Prostate gland (tissue), 2 donors: ENCODE measurements around the gene CTCF. TPM values are rescaled to one million over a fixed set of nuclear protein-coding genes. Genes with fewer than 3 reads are reported as not detected.

Experiments
- DNase-seq: peaks from one replicate; pipeline ENCODE4 v3.0.0-alpha.2; 2019; ENCODE audit warnings: low spot score
- H3K27ac ChIP-seq, 2 donors: fragments of 200-600 bp; sonication (generic); 2 replicates each; pipeline ENCODE4 v1.5.1; 2017 to 2019
- H3K27me3 ChIP-seq: fragments of 200-600 bp; sonication (generic); replicated peaks from 2 replicates; pipeline ENCODE4 v1.5.1; 2019; ENCODE audit not compliant: insufficient read depth
- H3K36me3 ChIP-seq, 2 donors: fragments of 200-600 bp; sonication (generic); 1 replicate in 1 of 2; 2 replicates in 1 of 2; pipeline versions ENCODE4 v1.5.1 to v1.8.1; 2017 to 2019
- H3K4me1 ChIP-seq: fragments of 200-600 bp; sonication (generic); replicated peaks from 2 replicates; pipeline ENCODE4 v1.5.1; 2019
- H3K4me3 ChIP-seq, 2 donors: fragments of 200-600 bp; sonication (generic); 2 replicates each; pipeline ENCODE4 v1.5.1; 2017 to 2019
- H3K9me3 ChIP-seq: fragments of 200-600 bp; sonication (generic); 2 replicates; pipeline ENCODE4 v1.5.1; 2017
- CTCF ChIP-seq, 4 experiments: fragments of 200-600 bp in 2 of 4; fragments of 450-650 bp in 2 of 4; sonication (generic) in 2 of 4; IDR thresholded peaks; 1 replicate in 3 of 4; 2 replicates in 1 of 4; pipeline ENCODE4 v1.5.1; 2016 to 2019; ENCODE audit warnings: antibody characterized with exemption in 4 of 4, mild to moderate bottlenecking in 2 of 4, moderate library complexity in 2 of 4
- POLR2A ChIP-seq: fragments of 450-650 bp; IDR thresholded peaks from one replicate; pipeline ENCODE4 v1.6.1; 2016; ENCODE audit warnings: antibody characterized with exemption, mild to moderate bottlenecking
- POLR2AphosphoS5 ChIP-seq: sonication (generic); formaldehyde crosslinking; IDR thresholded peaks from one replicate; pipeline ENCODE4 v1.6.1; 2017; ENCODE audit warnings: antibody characterized with exemption
- WGBS: methylation state at CpG from one replicate; pipeline ENCODE4 v1.1.5; 2018; 5-methylcytosine and 5-hydroxymethylcytosine counted together
- intact Hi-C: fragments of 100-400 bp; cut with DNase I; formaldehyde crosslinking; loops from one replicate; pipeline ENCODE4 v1.14.2; 2022
- total RNA-seq, 2 donors: library from RNA; depleted of rRNA; stranded (reverse); fragments of >200 nt; gene quantifications; one replicate each; pipeline ENCODE4 v1.1.0, GENCODE V29; 2016

CTCF gene
- total RNA-seq, 2 donors from 2014 or later, result 39.9 to 48.9 TPM

- WGBS, result 31% methylated on average over 21 of the region's 21 CpGs
- H3K36me3 ChIP-seq, result no peaks in the 10 kb centered on the region
- H3K4me1 ChIP-seq, result peaks cover 4% of the 10 kb centered on the region
- no peak for DNase-seq
- intact Hi-C loops, result no loop called here
- H3K27me3 ChIP-seq, result no peaks in the 10 kb centered on the region
- H3K4me3 ChIP-seq, result peak overlapping the region; percentile 70 to 81
- no peaks in the 10 kb centered on the region for H3K9me3 ChIP-seq
- peak overlapping the region in 1 of 2 donors; percentile 80 for H3K27ac ChIP-seq
- TF ChIP-seq CTCF (IDR thresholded peaks at IDR 0.05) (no peak), POLR2AphosphoS5 (no peak), POLR2A (no peak)
These were observed 96.7 kb downstream of the CTCF start for GRCh38 chr16:67658849-67659674.

GRCh38 chr16:67659675-67660563 is 97.6 kb downstream of the CTCF start, which contains the start of gene ACD:
Gene ACD, minus strand, starts transcription at chr16:67660260. Its CDS starts 40 bp downstream, at chr16:67660220.
- Histone ChIP-seq H3K4me1 (peaks cover 4% of the 10 kb centered on the region), H3K4me3 (peak within 1 kb of the TSS; percentile 70 to 81), H3K27ac (peak within 1 kb of the TSS; percentile 80 to 96), H3K27me3 (no peaks in the 10 kb centered on the region), H3K36me3 (no peaks in the 10 kb centered on the region), H3K9me3 (no peaks in the 10 kb centered on the region)
- peak in 1 of 4 experiments; percentile 4 for TF ChIP-seq CTCF (IDR thresholded peaks at IDR 0.05)
- peak; percentile 77 for TF ChIP-seq POLR2A
- peak; percentile 91 for TF ChIP-seq POLR2AphosphoS5
- DNase-seq, result peak; percentile 86
- 2% methylated on average over 73 of the region's 83 CpGs for WGBS
- intact Hi-C loops, result loop anchor here (5.0 to 10.0 kb wide), 2 partner anchors 135 to 182 kb away; partner anchors contain the start of genes RIPOR1 and THAP11

- H3K27ac ChIP-seq, result peak within 1 kb of the TSS; percentile 80 to 96
- peak within 1 kb of the TSS; percentile 70 to 81 for H3K4me3 ChIP-seq
- H3K9me3 ChIP-seq, result no peaks in the 10 kb centered on the region
- H3K4me1 ChIP-seq, result peaks cover 4% of the 10 kb centered on the region
- 0% methylated on average over 31 of the region's 48 CpGs for WGBS
- DNase-seq, result peak; percentile 85
- TF ChIP-seq CTCF (IDR thresholded peaks at IDR 0.05) (peak in 2 of 4 experiments; percentile 39 to 43), POLR2AphosphoS5 (peak; percentile 42), POLR2A (no peak)
- intact Hi-C loops, result loop anchor here (5.0 to 10.0 kb wide), 2 partner anchors 136 to 182 kb away; partner anchors contain the start of genes RIPOR1 and THAP11
- H3K36me3 ChIP-seq, result no peaks in the 10 kb centered on the region
- no peaks in the 10 kb centered on the region for H3K27me3 ChIP-seq
These were observed 98.3 kb downstream of the CTCF start, which contains the start of gene PARD6A for GRCh38 chr16:67660564-67661028. Gene PARD6A, plus strand, starts transcription at chr16:67660960. Its CDS starts 79 bp downstream, at chr16:67661039.

GRCh38 chr16:67661101-67661761 is 98.9 kb downstream of the CTCF start:
- TF ChIP-seq CTCF (IDR thresholded peaks at IDR 0.05) (no peak), POLR2AphosphoS5 (no peak), POLR2A (no peak)
- H3K36me3 ChIP-seq, result no peaks in the 10 kb centered on the region
- no peaks in the 10 kb centered on the region for H3K27me3 ChIP-seq
- no peak for DNase-seq
- H3K4me1 ChIP-seq, result peaks cover 4% of the 10 kb centered on the region
- peak overlapping the region; percentile 80 to 96 for H3K27ac ChIP-seq
- intact Hi-C loops, result loop anchor here (5.0 to 10.0 kb wide), 2 partner anchors 136 to 181 kb away; partner anchors contain the start of genes RIPOR1 and THAP11
- WGBS, result 12% methylated on average over 38 of the region's 39 CpGs
- H3K9me3 ChIP-seq, result no peaks in the 10 kb centered on the region
- H3K4me3 ChIP-seq, result peak overlapping the region; percentile 70 to 81
